ENCODE results near the gene GGA1.

Gene GGA1

DNA sequence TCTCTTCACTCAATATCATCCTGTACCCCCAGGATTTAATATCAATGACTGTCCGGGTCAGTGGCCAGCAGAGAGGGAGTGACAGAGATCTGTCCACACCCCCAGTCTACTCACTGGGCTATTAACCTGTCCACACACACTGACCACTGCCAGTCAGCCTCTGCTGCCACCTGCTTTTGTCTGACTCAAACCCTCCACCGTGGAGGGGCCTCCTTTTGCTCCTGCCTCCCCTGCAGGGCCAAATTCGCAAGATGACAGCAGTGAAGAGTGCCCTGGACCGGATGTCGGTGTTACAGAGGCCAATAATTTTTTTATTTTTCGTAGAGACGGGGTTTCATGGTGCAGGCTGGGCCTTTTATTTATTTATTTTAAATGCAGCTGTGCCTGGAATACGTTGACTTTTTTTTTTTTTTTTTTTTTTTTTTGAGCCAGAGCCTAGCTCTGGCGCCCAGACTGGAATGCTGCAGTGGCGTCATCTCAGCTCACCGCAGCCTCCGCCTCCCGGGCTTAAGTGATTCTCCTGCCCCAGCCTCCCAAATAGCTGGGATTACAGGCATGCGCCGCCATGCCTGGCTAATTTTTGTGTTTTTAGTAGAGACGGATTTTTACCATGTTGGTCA, 55.0 kb downstream of the GGA1 start:
- Histone ChIP-seq H3K4me3 (no peak overlapping the region), H3K9ac (ENCODE audit: insufficient read length) (no peak overlapping the region), H3K9me3 (ENCODE audit: low read depth, low read length) (no peaks in the 10 kb centered on the region), H3K36me3 (ENCODE audit: insufficient read depth, low read length) (peaks cover 15% of the 10 kb centered on the region), H3K27ac (no peak overlapping the region)
- DNase-seq (ENCODE audit: low read depth, low spot score) = no peak
- no peak for TF ChIP-seq POLR2AphosphoS5 (IDR thresholded peaks at IDR 0.05; ENCODE audit: borderline replicate concordance, low read depth, low read length)
- no peak for TF ChIP-seq FOXP2 (optimal IDR thresholded peaks at IDR 0.05; ENCODE audit: control extremely low read depth, extremely low read length, insufficient read depth)
- TF ChIP-seq EZH2 (IDR thresholded peaks at IDR 0.05) = no peak

DNA sequence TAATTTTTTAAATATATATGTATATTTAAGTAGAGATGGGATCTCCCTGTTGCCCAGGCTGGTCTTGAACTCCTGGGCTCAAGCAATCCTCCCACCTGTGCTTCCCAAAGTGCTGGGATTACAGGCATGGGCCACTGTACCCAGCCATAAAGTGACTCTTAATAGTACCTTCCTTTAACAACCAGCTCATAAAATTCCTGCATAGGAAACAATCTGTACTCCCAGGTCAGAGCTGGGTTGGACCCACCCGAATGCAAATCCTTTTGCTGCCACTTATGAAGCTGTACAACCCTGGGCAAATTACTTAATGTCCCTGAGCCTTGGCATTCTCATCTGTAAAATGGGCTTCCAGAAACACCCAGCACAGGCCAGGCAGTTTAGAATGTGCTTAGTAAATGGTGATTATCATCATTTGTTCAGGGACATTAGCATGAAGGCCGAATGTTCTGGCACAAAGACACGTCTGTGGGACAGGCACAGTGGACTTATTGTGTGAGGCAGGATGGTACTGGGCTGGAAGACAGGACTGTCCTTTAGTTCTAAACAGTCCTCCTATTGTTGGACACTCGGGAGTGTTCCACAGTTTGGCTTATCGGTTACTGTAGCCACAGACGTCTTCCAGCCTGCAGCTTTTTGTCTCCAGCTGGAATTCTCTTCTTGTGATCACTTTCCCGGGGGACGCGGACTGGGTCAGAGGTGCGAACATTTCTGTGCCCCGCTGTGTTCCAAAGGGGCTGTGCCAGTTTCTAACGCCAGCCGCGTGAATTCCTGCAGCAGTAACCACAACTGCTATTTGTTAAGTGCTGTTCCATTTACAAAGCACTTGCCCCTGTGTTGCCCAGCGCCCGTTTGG, 55.8 kb downstream of the GGA1 start:
- H3K9me3 ChIP-seq (ENCODE audit: low read depth, low read length) = no peaks in the 10 kb centered on the region
- no peak for DNase-seq (ENCODE audit: low read depth, low spot score)
- H3K27ac ChIP-seq = no peak overlapping the region
- H3K4me3 ChIP-seq = no peak overlapping the region
- no peak for TF ChIP-seq FOXP2 (optimal IDR thresholded peaks at IDR 0.05; ENCODE audit: control extremely low read depth, extremely low read length, insufficient read depth)
- no peak for TF ChIP-seq EZH2 (IDR thresholded peaks at IDR 0.05)
- TF ChIP-seq POLR2AphosphoS5 (IDR thresholded peaks at IDR 0.05; ENCODE audit: borderline replicate concordance, low read depth, low read length) = no peak
- H3K36me3 ChIP-seq (ENCODE audit: insufficient read depth, low read length) = peaks cover 15% of the 10 kb centered on the region
- no peak overlapping the region for H3K9ac ChIP-seq (ENCODE audit: insufficient read length)

DNA sequence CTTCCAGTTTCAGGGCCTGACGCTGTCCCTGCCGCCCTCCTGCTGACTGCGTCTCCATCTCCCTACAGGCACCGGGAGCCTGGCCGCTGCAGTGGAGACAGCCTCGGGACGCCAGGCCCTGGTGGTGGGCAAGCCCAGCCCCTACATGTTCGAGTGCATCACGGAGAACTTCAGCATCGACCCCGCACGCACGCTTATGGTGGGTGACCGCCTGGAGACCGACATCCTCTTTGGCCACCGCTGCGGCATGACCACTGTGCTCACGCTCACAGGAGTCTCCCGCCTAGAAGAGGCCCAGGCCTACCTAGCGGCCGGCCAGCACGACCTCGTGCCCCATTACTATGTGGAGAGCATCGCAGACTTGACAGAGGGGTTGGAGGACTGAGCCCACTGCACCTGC, 56.9 kb downstream of the GGA1 start:
- no peaks in the 10 kb centered on the region for H3K9me3 ChIP-seq (ENCODE audit: low read depth, low read length)
- DNase-seq (ENCODE audit: low read depth, low spot score) = no peak
- H3K9ac ChIP-seq (ENCODE audit: insufficient read length) = no peak overlapping the region
- H3K4me3 ChIP-seq = no peak overlapping the region
- peaks cover 15% of the 10 kb centered on the region for H3K36me3 ChIP-seq (ENCODE audit: insufficient read depth, low read length)
- no peak overlapping the region for H3K27ac ChIP-seq
- TF ChIP-seq POLR2AphosphoS5 (IDR thresholded peaks at IDR 0.05; ENCODE audit: borderline replicate concordance, low read depth, low read length) (no peak), EZH2 (IDR thresholded peaks at IDR 0.05) (no peak), FOXP2 (optimal IDR thresholded peaks at IDR 0.05; ENCODE audit: control extremely low read depth, extremely low read length, insufficient read depth) (no peak)

DNA sequence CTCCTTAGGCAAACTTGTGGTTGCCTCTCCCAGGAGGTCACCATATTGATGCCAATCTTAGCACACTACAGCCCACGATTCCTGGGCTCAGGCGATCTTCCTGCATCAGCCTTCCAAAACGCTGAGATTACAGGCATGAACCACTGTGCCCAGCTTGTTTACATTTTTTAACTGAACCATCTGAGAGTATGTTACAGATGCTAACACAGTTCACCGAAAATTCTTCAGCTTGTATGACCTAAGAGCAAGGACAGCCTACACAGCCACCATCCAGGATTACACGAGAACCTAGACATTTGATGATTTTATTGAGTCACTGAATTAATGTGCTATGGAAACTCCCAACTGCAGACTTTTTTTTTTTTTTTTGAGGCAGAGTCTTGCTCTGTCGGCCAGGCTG, 61.0 kb downstream of the GGA1 start:
- H3K27ac ChIP-seq = no peak overlapping the region
- H3K9ac ChIP-seq (ENCODE audit: insufficient read length) = no peak overlapping the region
- no peaks in the 10 kb centered on the region for H3K9me3 ChIP-seq (ENCODE audit: low read depth, low read length)
- DNase-seq (ENCODE audit: low read depth, low spot score) = no peak
- TF ChIP-seq POLR2AphosphoS5 (IDR thresholded peaks at IDR 0.05; ENCODE audit: borderline replicate concordance, low read depth, low read length) (no peak), FOXP2 (optimal IDR thresholded peaks at IDR 0.05; ENCODE audit: control extremely low read depth, extremely low read length, insufficient read depth) (no peak), EZH2 (IDR thresholded peaks at IDR 0.05) (no peak)
- no peak overlapping the region for H3K4me3 ChIP-seq
- H3K36me3 ChIP-seq (ENCODE audit: insufficient read depth, low read length) = peaks cover 15% of the 10 kb centered on the region

DNA sequence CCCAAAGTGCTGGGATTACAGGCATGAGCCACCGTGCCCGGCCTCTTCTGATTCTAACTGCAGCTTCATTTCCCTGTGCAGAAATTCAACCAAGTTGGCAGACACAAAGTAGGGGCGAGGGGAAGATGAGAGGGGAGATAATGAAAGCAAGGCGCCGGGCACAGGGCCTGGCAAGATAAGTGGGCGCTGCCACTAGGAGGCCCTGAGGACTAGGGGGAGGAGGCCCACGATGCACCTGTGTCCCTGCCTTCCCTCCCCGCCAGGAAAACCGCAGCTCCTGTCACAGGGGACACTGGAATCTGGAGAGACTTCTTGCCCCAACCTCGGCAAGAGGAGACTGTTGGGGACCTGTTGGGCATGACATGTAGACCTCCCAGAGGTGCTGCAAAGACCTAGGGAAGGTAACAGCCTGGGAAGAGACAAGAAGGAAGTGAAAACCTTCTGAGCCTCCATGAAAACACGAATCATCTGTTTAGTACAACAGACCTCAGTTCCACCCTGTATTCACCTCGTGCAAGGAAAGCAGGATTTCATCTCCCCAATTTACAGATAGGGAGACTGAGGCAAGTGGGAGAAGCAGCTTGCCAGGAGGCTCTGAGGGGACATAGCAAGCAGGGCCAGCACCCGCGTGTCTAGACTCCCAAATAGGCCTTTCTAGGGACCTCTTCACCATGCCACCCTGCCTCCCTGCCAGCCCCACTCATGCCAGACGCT, 63.7 kb downstream of the GGA1 start:
- H3K9ac ChIP-seq (ENCODE audit: insufficient read length) = no peak overlapping the region
- no peak for TF ChIP-seq FOXP2 (optimal IDR thresholded peaks at IDR 0.05; ENCODE audit: control extremely low read depth, extremely low read length, insufficient read depth)
- no peak for TF ChIP-seq EZH2 (IDR thresholded peaks at IDR 0.05)
- TF ChIP-seq POLR2AphosphoS5 (IDR thresholded peaks at IDR 0.05; ENCODE audit: borderline replicate concordance, low read depth, low read length) = no peak

DNA sequence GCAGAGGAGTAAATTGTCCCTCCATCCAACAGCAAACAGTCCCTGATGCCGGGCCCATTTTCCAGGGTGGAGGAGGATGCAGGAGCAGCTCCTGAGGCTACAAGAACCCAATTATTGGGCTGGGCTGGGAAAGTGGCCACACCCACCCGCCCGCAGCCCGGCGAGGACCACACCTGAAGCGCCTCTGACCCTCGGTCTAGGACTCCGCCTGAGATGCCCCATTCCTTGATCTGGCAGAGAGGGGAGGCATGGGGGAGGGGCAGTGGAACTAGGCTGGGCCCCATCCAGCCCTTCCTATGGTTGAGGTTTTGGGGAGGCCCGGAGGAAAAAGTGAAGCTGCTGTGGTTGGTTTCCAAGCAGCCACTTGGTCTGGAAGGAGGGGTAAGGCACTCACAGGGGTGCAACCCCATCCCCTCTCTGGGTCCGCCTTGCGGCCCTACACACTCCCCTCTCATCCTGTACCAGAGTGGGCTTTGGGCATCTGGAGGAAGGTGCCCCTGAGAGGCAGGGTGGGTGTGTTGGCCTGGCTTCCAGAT, 64.4 kb downstream of the GGA1 start:
- TF ChIP-seq FOXP2 (optimal IDR thresholded peaks at IDR 0.05; ENCODE audit: control extremely low read depth, extremely low read length, insufficient read depth) (no peak), EZH2 (IDR thresholded peaks at IDR 0.05) (no peak), POLR2AphosphoS5 (IDR thresholded peaks at IDR 0.05; ENCODE audit: borderline replicate concordance, low read depth, low read length) (no peak)
- H3K36me3 ChIP-seq (ENCODE audit: insufficient read depth, low read length) = no peaks in the 10 kb centered on the region
- H3K9ac ChIP-seq (ENCODE audit: insufficient read length) = no peak overlapping the region
- no peak overlapping the region for H3K27ac ChIP-seq
- no peak overlapping the region for H3K4me3 ChIP-seq
- H3K9me3 ChIP-seq (ENCODE audit: low read depth, low read length) = no peaks in the 10 kb centered on the region
- no peak for DNase-seq (ENCODE audit: low read depth, low spot score)

More for the DNA sequence above, 63.7 kb downstream of the GGA1 start:
- Histone ChIP-seq H3K36me3 (ENCODE audit: insufficient read depth, low read length) (no peaks in the 10 kb centered on the region), H3K9me3 (ENCODE audit: low read depth, low read length) (no peaks in the 10 kb centered on the region), H3K4me3 (no peak overlapping the region), H3K27ac (no peak overlapping the region)
- no peak for DNase-seq (ENCODE audit: low read depth, low spot score)

GRCh38 chr22:37674248-37674647, 65.6 kb downstream of the GGA1 start:
- no peak overlapping the region for H3K27ac ChIP-seq
- no peaks in the 10 kb centered on the region for H3K36me3 ChIP-seq (ENCODE audit: insufficient read depth, low read length)
- no peaks in the 10 kb centered on the region for H3K9me3 ChIP-seq (ENCODE audit: low read depth, low read length)
- no peak overlapping the region for H3K9ac ChIP-seq (ENCODE audit: insufficient read length)
- TF ChIP-seq EZH2 (IDR thresholded peaks at IDR 0.05) (no peak), POLR2AphosphoS5 (IDR thresholded peaks at IDR 0.05; ENCODE audit: borderline replicate concordance, low read depth, low read length) (no peak)
- H3K4me3 ChIP-seq = no peak overlapping the region
- DNase-seq (ENCODE audit: low read depth, low spot score) = no peak
